GM23338 (cell line): ENCODE results near the gene TAS2R31.

Source experiments
- CREB1 ChIP-seq: fragments of 250-450 bp; sonication (Bioruptor Pico); IDR thresholded peaks from 2 replicates; pipeline ENCODE4 v1.5.0; 2020; ENCODE audit warnings: low read depth, mild to moderate bottlenecking, moderate library complexity
- EZH2 ChIP-seq: fragments of 200-600 bp; sonication (generic); IDR thresholded peaks from one replicate; pipeline ENCODE4 v1.8.0; 2017; ENCODE audit warnings: antibody characterized with exemption, mild to moderate bottlenecking, low read depth; ENCODE audit not compliant: unreplicated experiment
- EZH2phosphoT487 ChIP-seq: fragments of 200-600 bp; sonication (generic); IDR thresholded peaks from one replicate; pipeline ENCODE4 v1.8.1; 2018; ENCODE audit warnings: antibody characterized with exemption; ENCODE audit not compliant: unreplicated experiment
- JUNB ChIP-seq: IDR thresholded peaks from one replicate; pipeline ENCODE4 v1.6.1; 2016; ENCODE audit warnings: antibody characterized with exemption; ENCODE audit not compliant: unreplicated experiment
- POLR2AphosphoS5 ChIP-seq: IDR thresholded peaks from 2 replicates; pipeline ENCODE4 v1.6.1; 2016; ENCODE audit warnings: antibody characterized with exemption, low read depth
- ZNF331 ChIP-seq: fragments of 250-450 bp; sonication (Bioruptor Pico); IDR thresholded peaks from 2 replicates; pipeline ENCODE4 v1.5.0; 2020; ENCODE audit warnings: low read depth, mild to moderate bottlenecking, moderate library complexity
- TF ChIP-seq, protein P1 (sequence below), 2 experiments: fragments of 200-600 bp in 1 of 2; sonication (generic) in 1 of 2; conservative IDR thresholded peaks; 2 replicates each; pipeline versions ENCODE4 v1.5.1 to v1.6.1; 2016 to 2017; ENCODE audit warnings: antibody characterized with exemption in 2 of 2, low read depth in 2 of 2, mild to moderate bottlenecking in 2 of 2, moderate library complexity in 1 of 2
- TF ChIP-seq, protein P2 (sequence below): IDR thresholded peaks from one replicate; pipeline ENCODE4 v1.6.1; 2018; ENCODE audit warnings: antibody characterized with exemption; ENCODE audit not compliant: unreplicated experiment
- TF ChIP-seq, protein P3 (sequence below): IDR thresholded peaks from 2 replicates; pipeline ENCODE4 v1.6.1; 2016; ENCODE audit warnings: antibody characterized with exemption

DNA sequence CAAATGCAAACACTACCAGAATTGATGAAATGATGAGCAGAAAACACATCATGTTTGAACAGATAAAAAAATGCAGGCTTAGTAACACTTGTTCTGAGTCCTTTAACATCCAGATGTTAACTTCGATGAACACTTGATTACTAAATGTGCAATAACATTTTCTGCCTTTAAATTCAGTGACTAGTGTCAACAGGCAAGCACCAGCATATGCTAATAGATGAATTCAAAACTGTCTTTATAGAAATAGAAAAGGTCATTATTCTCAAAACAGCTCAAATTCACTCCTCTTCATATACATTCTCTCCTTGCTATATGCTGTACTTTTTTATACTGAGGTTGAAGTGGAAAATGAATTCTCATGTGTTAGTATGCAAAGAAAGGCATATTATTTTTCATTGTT lies 8.7 kb downstream of the TAS2R31 start, which contains the start of gene TAS2R19:
- TF ChIP-seq, protein P1, sequence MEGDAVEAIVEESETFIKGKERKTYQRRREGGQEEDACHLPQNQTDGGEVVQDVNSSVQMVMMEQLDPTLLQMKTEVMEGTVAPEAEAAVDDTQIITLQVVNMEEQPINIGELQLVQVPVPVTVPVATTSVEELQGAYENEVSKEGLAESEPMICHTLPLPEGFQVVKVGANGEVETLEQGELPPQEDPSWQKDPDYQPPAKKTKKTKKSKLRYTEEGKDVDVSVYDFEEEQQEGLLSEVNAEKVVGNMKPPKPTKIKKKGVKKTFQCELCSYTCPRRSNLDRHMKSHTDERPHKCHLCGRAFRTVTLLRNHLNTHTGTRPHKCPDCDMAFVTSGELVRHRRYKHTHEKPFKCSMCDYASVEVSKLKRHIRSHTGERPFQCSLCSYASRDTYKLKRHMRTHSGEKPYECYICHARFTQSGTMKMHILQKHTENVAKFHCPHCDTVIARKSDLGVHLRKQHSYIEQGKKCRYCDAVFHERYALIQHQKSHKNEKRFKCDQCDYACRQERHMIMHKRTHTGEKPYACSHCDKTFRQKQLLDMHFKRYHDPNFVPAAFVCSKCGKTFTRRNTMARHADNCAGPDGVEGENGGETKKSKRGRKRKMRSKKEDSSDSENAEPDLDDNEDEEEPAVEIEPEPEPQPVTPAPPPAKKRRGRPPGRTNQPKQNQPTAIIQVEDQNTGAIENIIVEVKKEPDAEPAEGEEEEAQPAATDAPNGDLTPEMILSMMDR (conservative IDR thresholded peaks at IDR 0.05; ENCODE audit: low read depth in 2 of 2), result no peak
- TF ChIP-seq EZH2 (no peak), EZH2phosphoT487 (no peak), POLR2AphosphoS5 (no peak), JUNB (no peak), CREB1 (CRISPR knock-in tag) (no peak), ZNF331 (CRISPR knock-in tag) (no peak)
- TF ChIP-seq, protein P2, sequence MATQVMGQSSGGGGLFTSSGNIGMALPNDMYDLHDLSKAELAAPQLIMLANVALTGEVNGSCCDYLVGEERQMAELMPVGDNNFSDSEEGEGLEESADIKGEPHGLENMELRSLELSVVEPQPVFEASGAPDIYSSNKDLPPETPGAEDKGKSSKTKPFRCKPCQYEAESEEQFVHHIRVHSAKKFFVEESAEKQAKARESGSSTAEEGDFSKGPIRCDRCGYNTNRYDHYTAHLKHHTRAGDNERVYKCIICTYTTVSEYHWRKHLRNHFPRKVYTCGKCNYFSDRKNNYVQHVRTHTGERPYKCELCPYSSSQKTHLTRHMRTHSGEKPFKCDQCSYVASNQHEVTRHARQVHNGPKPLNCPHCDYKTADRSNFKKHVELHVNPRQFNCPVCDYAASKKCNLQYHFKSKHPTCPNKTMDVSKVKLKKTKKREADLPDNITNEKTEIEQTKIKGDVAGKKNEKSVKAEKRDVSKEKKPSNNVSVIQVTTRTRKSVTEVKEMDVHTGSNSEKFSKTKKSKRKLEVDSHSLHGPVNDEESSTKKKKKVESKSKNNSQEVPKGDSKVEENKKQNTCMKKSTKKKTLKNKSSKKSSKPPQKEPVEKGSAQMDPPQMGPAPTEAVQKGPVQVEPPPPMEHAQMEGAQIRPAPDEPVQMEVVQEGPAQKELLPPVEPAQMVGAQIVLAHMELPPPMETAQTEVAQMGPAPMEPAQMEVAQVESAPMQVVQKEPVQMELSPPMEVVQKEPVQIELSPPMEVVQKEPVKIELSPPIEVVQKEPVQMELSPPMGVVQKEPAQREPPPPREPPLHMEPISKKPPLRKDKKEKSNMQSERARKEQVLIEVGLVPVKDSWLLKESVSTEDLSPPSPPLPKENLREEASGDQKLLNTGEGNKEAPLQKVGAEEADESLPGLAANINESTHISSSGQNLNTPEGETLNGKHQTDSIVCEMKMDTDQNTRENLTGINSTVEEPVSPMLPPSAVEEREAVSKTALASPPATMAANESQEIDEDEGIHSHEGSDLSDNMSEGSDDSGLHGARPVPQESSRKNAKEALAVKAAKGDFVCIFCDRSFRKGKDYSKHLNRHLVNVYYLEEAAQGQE, result no peak
- TF ChIP-seq, protein P3, sequence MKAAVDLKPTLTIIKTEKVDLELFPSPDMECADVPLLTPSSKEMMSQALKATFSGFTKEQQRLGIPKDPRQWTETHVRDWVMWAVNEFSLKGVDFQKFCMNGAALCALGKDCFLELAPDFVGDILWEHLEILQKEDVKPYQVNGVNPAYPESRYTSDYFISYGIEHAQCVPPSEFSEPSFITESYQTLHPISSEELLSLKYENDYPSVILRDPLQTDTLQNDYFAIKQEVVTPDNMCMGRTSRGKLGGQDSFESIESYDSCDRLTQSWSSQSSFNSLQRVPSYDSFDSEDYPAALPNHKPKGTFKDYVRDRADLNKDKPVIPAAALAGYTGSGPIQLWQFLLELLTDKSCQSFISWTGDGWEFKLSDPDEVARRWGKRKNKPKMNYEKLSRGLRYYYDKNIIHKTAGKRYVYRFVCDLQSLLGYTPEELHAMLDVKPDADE, result no peak
